C4-2B (cell line): ENCODE data around the gene ZDHHC4.

Source experiments
- ZFX ChIP-seq: fragments of 450-650 bp; IDR thresholded peaks from 2 replicates; pipeline ENCODE4 v1.6.1; 2017
- TF ChIP-seq, protein P1 (sequence below): fragments of 450-650 bp; conservative IDR thresholded peaks from 2 replicates; pipeline ENCODE4 v1.5.1; 2017; ENCODE audit warnings: mild to moderate bottlenecking

DNA sequence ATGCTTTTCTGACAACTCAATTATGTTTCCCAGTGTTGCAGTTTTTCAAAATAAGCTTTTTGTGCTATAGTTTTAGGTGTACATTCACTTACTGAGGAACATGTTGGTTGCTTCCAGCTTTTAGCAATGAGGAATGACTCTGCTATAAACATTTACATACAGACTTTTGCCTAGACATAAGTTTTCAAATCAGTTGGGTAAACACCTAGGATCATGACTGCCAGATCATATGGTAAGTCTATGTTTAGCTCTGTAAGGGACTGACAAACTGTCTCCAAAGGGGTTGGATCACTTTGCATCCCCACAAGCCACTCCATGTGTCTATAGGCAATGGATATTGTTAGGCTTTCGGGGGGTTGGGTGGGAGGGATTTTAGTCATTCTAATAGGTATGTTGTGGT lies 15.1 kb upstream of the ZDHHC4 start:
- TF ChIP-seq, protein P1, sequence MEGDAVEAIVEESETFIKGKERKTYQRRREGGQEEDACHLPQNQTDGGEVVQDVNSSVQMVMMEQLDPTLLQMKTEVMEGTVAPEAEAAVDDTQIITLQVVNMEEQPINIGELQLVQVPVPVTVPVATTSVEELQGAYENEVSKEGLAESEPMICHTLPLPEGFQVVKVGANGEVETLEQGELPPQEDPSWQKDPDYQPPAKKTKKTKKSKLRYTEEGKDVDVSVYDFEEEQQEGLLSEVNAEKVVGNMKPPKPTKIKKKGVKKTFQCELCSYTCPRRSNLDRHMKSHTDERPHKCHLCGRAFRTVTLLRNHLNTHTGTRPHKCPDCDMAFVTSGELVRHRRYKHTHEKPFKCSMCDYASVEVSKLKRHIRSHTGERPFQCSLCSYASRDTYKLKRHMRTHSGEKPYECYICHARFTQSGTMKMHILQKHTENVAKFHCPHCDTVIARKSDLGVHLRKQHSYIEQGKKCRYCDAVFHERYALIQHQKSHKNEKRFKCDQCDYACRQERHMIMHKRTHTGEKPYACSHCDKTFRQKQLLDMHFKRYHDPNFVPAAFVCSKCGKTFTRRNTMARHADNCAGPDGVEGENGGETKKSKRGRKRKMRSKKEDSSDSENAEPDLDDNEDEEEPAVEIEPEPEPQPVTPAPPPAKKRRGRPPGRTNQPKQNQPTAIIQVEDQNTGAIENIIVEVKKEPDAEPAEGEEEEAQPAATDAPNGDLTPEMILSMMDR, result no peak
- no peak for TF ChIP-seq ZFX
